Measurements from ENCODE around the gene POP7.

DNA sequence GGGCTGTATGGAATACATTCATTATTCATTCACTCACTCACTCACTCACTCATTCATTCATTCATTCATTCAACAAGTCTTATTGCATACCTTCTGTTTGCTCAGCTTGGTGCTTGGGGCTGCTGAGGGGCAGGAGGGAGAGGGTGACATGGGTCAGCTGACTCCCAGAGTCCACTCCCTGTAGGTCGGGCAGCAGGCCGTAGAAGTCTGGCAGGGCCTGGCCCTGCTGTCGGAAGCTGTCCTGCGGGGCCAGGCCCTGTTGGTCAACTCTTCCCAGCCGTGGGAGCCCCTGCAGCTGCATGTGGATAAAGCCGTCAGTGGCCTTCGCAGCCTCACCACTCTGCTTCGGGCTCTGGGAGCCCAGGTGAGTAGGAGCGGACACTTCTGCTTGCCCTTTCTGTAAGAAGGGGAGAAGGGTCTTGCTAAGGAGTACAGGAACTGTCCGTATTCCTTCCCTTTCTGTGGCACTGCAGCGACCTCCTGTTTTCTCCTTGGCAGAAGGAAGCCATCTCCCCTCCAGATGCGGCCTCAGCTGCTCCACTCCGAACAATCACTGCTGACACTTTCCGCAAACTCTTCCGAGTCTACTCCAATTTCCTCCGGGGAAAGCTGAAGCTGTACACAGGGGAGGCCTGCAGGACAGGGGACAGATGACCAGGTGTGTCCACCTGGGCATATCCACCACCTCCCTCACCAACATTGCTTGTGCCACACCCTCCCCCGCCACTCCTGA, 16.7 kb downstream of the POP7 start:
- TF ChIP-seq, protein P1, sequence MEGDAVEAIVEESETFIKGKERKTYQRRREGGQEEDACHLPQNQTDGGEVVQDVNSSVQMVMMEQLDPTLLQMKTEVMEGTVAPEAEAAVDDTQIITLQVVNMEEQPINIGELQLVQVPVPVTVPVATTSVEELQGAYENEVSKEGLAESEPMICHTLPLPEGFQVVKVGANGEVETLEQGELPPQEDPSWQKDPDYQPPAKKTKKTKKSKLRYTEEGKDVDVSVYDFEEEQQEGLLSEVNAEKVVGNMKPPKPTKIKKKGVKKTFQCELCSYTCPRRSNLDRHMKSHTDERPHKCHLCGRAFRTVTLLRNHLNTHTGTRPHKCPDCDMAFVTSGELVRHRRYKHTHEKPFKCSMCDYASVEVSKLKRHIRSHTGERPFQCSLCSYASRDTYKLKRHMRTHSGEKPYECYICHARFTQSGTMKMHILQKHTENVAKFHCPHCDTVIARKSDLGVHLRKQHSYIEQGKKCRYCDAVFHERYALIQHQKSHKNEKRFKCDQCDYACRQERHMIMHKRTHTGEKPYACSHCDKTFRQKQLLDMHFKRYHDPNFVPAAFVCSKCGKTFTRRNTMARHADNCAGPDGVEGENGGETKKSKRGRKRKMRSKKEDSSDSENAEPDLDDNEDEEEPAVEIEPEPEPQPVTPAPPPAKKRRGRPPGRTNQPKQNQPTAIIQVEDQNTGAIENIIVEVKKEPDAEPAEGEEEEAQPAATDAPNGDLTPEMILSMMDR (IDR thresholded peaks at IDR 0.05), result no peak
- TF ChIP-seq POLR2A (IDR thresholded peaks at IDR 0.05), result no peak

All from thyroid gland (tissue), 4 donors.